ENCODE results near the gene USP19.

The USP19 gene

GRCh38 chr3:49119439-49119838 is 1.2 kb downstream of the USP19 start:
- H3K4me3 ChIP-seq (ENCODE audit: low read depth, low read length): peak overlapping the region; percentile 98
- no peak for DNase-seq (ENCODE audit: low read depth)
- TF ChIP-seq CTCF (conservative IDR thresholded peaks at IDR 0.05; ENCODE audit: low read depth, low read length): no peak

- DNase-seq (ENCODE audit: low read depth): no peak
- no peak for TF ChIP-seq CTCF (conservative IDR thresholded peaks at IDR 0.05; ENCODE audit: low read depth, low read length)
- H3K4me3 ChIP-seq (ENCODE audit: low read depth, low read length): no peak overlapping the region
Measured at GRCh38 chr3:49119036-49119435, 1.6 kb downstream of the USP19 start.

GRCh38 chr3:49112262-49112661 is 8.4 kb downstream of the USP19 start:
- TF ChIP-seq CTCF (conservative IDR thresholded peaks at IDR 0.05; ENCODE audit: low read depth, low read length): no peak
- no peak overlapping the region for H3K4me3 ChIP-seq (ENCODE audit: low read depth, low read length)
- DNase-seq (ENCODE audit: low read depth): no peak

GRCh38 chr3:49111347-49111746 is 9.3 kb downstream of the USP19 start:
- H3K4me3 ChIP-seq (ENCODE audit: low read depth, low read length): no peak overlapping the region
- DNase-seq (ENCODE audit: low read depth): no peak
- no peak for TF ChIP-seq CTCF (conservative IDR thresholded peaks at IDR 0.05; ENCODE audit: low read depth, low read length)

- H3K4me3 ChIP-seq (ENCODE audit: low read depth, low read length): no peak overlapping the region
- no peak for DNase-seq (ENCODE audit: low read depth)
Measured at GRCh38 chr3:49110780-49111179, 9.8 kb downstream of the USP19 start.

GRCh38 chr3:49108346-49108745 is 12.3 kb downstream of the USP19 start:
- DNase-seq (ENCODE audit: low read depth): no peak
- no peak for TF ChIP-seq CTCF (conservative IDR thresholded peaks at IDR 0.05; ENCODE audit: low read depth, low read length)
- H3K4me3 ChIP-seq (ENCODE audit: low read depth, low read length): no peak overlapping the region

More at GRCh38 chr3:49110780-49111179, 9.8 kb downstream of the USP19 start:
- no peak for TF ChIP-seq CTCF (conservative IDR thresholded peaks at IDR 0.05; ENCODE audit: low read depth, low read length)

GRCh38 chr3:49104427-49105291 is 16.0 kb downstream of the USP19 start, which contains the start of gene QARS1:
TSS of gene QARS1 (minus strand) at chr3:49104757. CDS start at chr3:49104733, 24 bp downstream.
- TF ChIP-seq CTCF (conservative IDR thresholded peaks at IDR 0.05; ENCODE audit: low read depth, low read length): no peak
- peak within 1 kb of the TSS; percentile 98 for H3K4me3 ChIP-seq (ENCODE audit: low read depth, low read length)
- DNase-seq (ENCODE audit: low read depth): peak; percentile 94

Measured in choroid plexus epithelial cell (primary cell).